Loucy (cell line): ENCODE data around the gene ABRAXAS1.
A peak's percentile ranks its signal among the peaks of the same experiment; 100 is the strongest.

Source experiments
- H2AFZ ChIP-seq: fragments of 200-600 bp; sonication (generic); 2 replicates; pipeline ENCODE4 v1.6.0; 2016; ENCODE audit warnings: antibody characterized with exemption, mild to moderate bottlenecking, low read length, moderate library complexity
- H3F3A ChIP-seq: fragments of 200-600 bp; 2 replicates; pipeline ENCODE4 v1.6.0; 2016; ENCODE audit warnings: antibody characterized with exemption, low read depth, mild to moderate bottlenecking
- H3K27me3 ChIP-seq: fragments of 200-600 bp; sonication (generic); 2 replicates; pipeline ENCODE4 v1.6.1; 2014; ENCODE audit warnings: low read length, mild to moderate bottlenecking; ENCODE audit not compliant: insufficient read depth, poor library complexity, severe bottlenecking
- H3K36me3 ChIP-seq: fragments of 200-600 bp; sonication (generic); 2 replicates; pipeline ENCODE4 v1.6.1; 2016; ENCODE audit warnings: low read length; ENCODE audit not compliant: insufficient read depth
- H3K4me1 ChIP-seq: fragments of 200-600 bp; sonication (generic); 2 replicates; pipeline ENCODE4 v1.5.1; 2014; ENCODE audit warnings: low read length, mild to moderate bottlenecking; ENCODE audit not compliant: insufficient read depth, poor library complexity, severe bottlenecking
- H3K4me2 ChIP-seq: fragments of 200-600 bp; sonication (generic); 2 replicates; pipeline ENCODE4 v1.6.0; 2014; ENCODE audit warnings: antibody characterized with exemption, low read length, low read depth, mild to moderate bottlenecking; ENCODE audit not compliant: poor library complexity, severe bottlenecking
- H3K4me3 ChIP-seq: fragments of 200-600 bp; sonication (generic); 2 replicates; pipeline ENCODE4 v1.5.1; 2014; ENCODE audit warnings: low read length, mild to moderate bottlenecking, mixed read lengths; ENCODE audit not compliant: poor library complexity, severe bottlenecking
- H3K79me2 ChIP-seq: fragments of 200-600 bp; sonication (generic); 2 replicates; pipeline ENCODE4 v1.6.1; 2014; ENCODE audit warnings: low read length; ENCODE audit not compliant: insufficient read depth
- H3K9ac ChIP-seq: fragments of 200-600 bp; sonication (generic); 2 replicates; pipeline ENCODE4 v1.6.0; 2014; ENCODE audit warnings: mild to moderate bottlenecking, low read depth, low read length, moderate library complexity; ENCODE audit not compliant: poor library complexity, severe bottlenecking
- H3K9me2 ChIP-seq: fragments of 200-600 bp; sonication (generic); replicated peaks from 2 replicates; pipeline ENCODE4 v1.6.1; 2016; ENCODE audit warnings: low read depth, low read length, mixed read lengths
- H3K9me3 ChIP-seq: fragments of 200-600 bp; sonication (generic); 2 replicates; pipeline ENCODE4 v1.6.1; 2014; ENCODE audit warnings: mild to moderate bottlenecking, antibody characterized with exemption, low read length, low read depth; ENCODE audit not compliant: insufficient read depth
- H4K20me1 ChIP-seq: fragments of 200-600 bp; sonication (generic); 2 replicates; pipeline ENCODE4 v1.6.0; 2014; ENCODE audit warnings: antibody characterized with exemption, low read length, mild to moderate bottlenecking; ENCODE audit not compliant: insufficient read depth, poor library complexity, severe bottlenecking
- EZH2phosphoT487 ChIP-seq: fragments of 200-600 bp; IDR thresholded peaks from 2 replicates; pipeline ENCODE4 v1.6.1; 2018; ENCODE audit warnings: antibody characterized with exemption, mild to moderate bottlenecking, moderate library complexity, borderline replicate concordance
- TF ChIP-seq, protein P1 (sequence below): fragments of 200-600 bp; sonication (generic); conservative IDR thresholded peaks from 2 replicates; pipeline ENCODE4 v1.5.1; 2014; ENCODE audit warnings: mild to moderate bottlenecking, antibody characterized with exemption, low read length

Gene ABRAXAS1

DNA sequence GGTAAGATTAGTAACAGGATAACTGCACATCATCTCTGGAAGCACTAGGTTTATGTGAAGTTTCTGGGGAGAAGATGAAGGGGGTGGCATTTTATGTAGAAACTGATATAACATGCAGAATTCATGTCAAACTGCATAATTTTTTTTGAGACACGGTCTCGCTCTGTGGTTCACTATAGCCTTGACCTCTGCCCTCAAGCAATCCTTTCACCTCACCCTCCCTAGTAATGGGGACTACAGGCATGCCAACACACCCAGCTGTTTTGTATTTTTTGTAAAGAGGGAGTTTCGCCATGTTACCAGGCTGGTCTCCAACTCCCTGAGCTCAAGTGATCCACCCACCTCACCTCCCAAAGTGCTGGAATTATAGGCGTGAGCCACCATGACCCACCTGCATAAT, 11.5 kb downstream of the ABRAXAS1 start:
- H3K9ac ChIP-seq: no peak overlapping the region
- H3K36me3 ChIP-seq: peaks cover 22% of the 10 kb centered on the region; the same call in 1 of the 2 replicates
- H3F3A ChIP-seq: no peaks in the 10 kb centered on the region
- no peaks in the 10 kb centered on the region for H3K9me3 ChIP-seq
- no peak overlapping the region for H2AFZ ChIP-seq
- no peaks in the 10 kb centered on the region for H3K27me3 ChIP-seq
- no peaks in the 10 kb centered on the region for H4K20me1 ChIP-seq
- no peak overlapping the region for H3K4me2 ChIP-seq
- TF ChIP-seq, protein P1, sequence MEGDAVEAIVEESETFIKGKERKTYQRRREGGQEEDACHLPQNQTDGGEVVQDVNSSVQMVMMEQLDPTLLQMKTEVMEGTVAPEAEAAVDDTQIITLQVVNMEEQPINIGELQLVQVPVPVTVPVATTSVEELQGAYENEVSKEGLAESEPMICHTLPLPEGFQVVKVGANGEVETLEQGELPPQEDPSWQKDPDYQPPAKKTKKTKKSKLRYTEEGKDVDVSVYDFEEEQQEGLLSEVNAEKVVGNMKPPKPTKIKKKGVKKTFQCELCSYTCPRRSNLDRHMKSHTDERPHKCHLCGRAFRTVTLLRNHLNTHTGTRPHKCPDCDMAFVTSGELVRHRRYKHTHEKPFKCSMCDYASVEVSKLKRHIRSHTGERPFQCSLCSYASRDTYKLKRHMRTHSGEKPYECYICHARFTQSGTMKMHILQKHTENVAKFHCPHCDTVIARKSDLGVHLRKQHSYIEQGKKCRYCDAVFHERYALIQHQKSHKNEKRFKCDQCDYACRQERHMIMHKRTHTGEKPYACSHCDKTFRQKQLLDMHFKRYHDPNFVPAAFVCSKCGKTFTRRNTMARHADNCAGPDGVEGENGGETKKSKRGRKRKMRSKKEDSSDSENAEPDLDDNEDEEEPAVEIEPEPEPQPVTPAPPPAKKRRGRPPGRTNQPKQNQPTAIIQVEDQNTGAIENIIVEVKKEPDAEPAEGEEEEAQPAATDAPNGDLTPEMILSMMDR: no peak
- TF ChIP-seq EZH2phosphoT487: no peak
- no peaks in the 10 kb centered on the region for H3K79me2 ChIP-seq
- H3K9me2 ChIP-seq: no peaks in the 10 kb centered on the region
- no peaks in the 10 kb centered on the region for H3K4me1 ChIP-seq
- H3K4me3 ChIP-seq: no peak overlapping the region

DNA sequence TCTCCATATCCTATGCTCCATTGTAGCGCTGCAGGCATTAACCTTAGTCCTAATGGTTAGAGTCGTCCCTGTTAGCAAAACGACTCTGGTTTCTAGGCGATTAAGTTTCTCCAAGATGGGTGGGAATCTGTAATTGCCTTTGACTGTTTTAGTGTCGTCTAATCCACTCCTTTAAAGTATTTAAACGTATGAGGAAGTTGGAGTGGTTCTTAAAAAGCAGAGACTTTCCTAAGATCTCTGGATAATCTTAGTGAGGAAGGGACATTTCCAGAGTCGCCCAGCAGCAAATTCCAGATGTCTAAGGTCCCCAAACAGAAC, 28.8 kb downstream of the ABRAXAS1 start:
- H3K4me3 ChIP-seq: peak overlapping the region; percentile 96
- H3K9me3 ChIP-seq: no peaks in the 10 kb centered on the region
- peaks cover 67% of the 10 kb centered on the region for H3K79me2 ChIP-seq
- TF ChIP-seq, protein P1: no peak
- no peak for TF ChIP-seq EZH2phosphoT487
- no peaks in the 10 kb centered on the region for H3K27me3 ChIP-seq
- H3K36me3 ChIP-seq: peaks cover 28% of the 10 kb centered on the region; the same call in 1 of the 2 replicates
- no peaks in the 10 kb centered on the region for H3F3A ChIP-seq
- H3K4me2 ChIP-seq: peak overlapping the region; percentile 88
- H3K9ac ChIP-seq: peak overlapping the region; percentile 94
- peak overlapping the region; percentile 83 for H2AFZ ChIP-seq
- H3K4me1 ChIP-seq: peaks cover 50% of the 10 kb centered on the region
- no peaks in the 10 kb centered on the region for H3K9me2 ChIP-seq
- H4K20me1 ChIP-seq: peaks cover 50% of the 10 kb centered on the region

DNA sequence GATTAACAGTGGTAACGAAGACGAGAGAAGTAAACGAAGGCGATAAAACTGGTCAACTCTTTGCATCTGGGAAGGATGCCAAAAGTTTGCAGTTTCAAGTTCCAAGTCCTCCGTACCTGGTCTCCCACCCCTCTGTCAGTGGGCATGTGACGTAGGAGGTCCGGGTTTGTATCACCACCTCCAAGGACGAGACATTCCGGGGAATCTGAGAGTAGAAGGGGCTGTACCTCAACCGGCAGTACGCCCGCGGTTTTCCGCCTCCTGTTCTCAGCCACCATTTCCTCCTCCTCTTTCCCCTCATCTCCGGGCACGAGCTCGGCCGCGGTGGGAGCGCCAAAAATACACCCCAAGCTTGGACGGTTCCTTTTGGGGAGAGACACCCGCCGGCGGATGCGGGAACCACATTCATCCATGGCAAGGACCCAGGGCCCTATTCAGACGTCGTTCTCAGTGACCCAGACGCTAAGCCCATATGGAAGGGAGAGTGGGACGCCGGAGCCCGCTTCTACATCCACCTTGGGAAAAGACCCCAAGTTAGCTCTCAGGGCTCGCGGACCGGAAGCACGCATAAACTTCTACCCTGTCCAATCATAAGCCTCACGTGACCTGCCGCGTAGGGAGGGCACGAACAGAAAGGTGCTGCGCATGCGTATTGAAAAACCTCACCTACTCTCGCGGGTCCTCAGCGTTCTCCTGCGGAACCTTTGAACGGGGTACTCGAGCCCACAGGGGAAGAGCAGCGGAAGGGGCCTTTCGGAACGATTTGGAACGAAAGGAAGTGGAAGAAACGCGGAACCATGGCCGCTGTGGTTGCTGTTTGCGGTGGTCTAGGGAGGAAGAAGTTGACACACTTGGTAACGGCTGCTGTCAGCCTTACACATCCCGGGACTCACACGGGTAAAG, 29.4 kb downstream of the ABRAXAS1 start, which contains the start of the genes HELQ and MRPS18C:
Gene HELQ (minus strand): TSS at position 543 of the 903 bp plus-strand sequence. CDS start 130 bp downstream, at position 413.
Gene MRPS18C (plus strand): TSS at position 778 of the 903 bp plus-strand sequence. CDS start 20 bp downstream, at position 798.
- TF ChIP-seq, protein P1: peak; percentile 37; the same call in 1 of the 2 replicates
- TF ChIP-seq EZH2phosphoT487: no peak
- Histone ChIP-seq H3K4me1 (peaks cover 50% of the 10 kb centered on the region), H3K4me3 (peak within 1 kb of the TSS; percentile 96), H3F3A (no peaks in the 10 kb centered on the region), H3K79me2 (peaks cover 67% of the 10 kb centered on the region), H3K9me2 (no peaks in the 10 kb centered on the region), H2AFZ (peak within 1 kb of the TSS; percentile 83), H3K36me3 (peaks cover 22% of the 10 kb centered on the region; the same call in 1 of the 2 replicates), H3K9ac (peak within 1 kb of the TSS; percentile 94), H4K20me1 (peaks cover 50% of the 10 kb centered on the region), H3K27me3 (no peaks in the 10 kb centered on the region), H3K4me2 (peak within 1 kb of the TSS; percentile 99), H3K9me3 (no peaks in the 10 kb centered on the region)
